Right lobe of liver (tissue), 4 donors: ENCODE data around the gene ZNF488.

Experiments
- CTCF ChIP-seq, 4 donors: fragments of 200-600 bp in 3 of 4; fragments of 450-650 bp in 1 of 4; IDR thresholded peaks; one replicate each; pipeline versions ENCODE4 v1.5.1 to v1.8.0; 2016 to 2022; ENCODE audit warnings: antibody characterized with exemption in 4 of 4, mild to moderate bottlenecking in 2 of 4
- POLR2A ChIP-seq: fragments of 450-650 bp; IDR thresholded peaks from one replicate; pipeline ENCODE4 v1.6.1; 2017; ENCODE audit warnings: antibody characterized with exemption, mild to moderate bottlenecking
- donor health status: DM: no; HTN: no; CAD: no.
- donor health status: DM: no; HTN: no; CAD: no.
- donor health status: DM: no; HTN: yes; CAD: no.

GRCh38 chr10:47405857-47406547 lies 21.9 kb upstream of the ZNF488 start:
- TF ChIP-seq CTCF (IDR thresholded peaks at IDR 0.05), result no peak
- no peak for TF ChIP-seq POLR2A
